ENCODE results near the gene PTPRG.

PTPRG gene

GRCh38 chr3:62229211-62229610, 667.8 kb downstream of the PTPRG start:
- no peak for DNase-seq (ENCODE audit: low spot score)

DNA sequence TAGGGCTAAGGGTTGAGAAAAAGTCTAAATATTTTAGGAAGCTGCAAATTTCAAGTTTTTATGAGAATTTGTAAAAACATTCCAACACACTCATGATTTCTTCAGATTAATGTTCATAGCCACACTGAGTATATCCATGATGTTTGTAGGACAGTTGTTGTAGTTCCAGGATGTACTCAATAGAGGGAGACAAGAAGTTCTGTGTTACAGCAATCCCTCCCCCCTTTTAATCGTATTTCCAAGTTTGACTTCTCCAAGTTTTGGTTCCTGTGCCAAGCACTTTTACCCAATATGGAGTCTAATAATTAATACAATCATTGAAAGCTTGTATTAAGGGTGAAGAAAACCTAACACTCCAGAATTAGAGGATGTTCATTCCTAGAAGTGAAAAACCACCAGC, 668.5 kb downstream of the PTPRG start:
- no peak for DNase-seq (ENCODE audit: low spot score)

- no peak for DNase-seq (ENCODE audit: low spot score)
Observed at GRCh38 chr3:62233065-62233464, 671.7 kb downstream of the PTPRG start.

DNA sequence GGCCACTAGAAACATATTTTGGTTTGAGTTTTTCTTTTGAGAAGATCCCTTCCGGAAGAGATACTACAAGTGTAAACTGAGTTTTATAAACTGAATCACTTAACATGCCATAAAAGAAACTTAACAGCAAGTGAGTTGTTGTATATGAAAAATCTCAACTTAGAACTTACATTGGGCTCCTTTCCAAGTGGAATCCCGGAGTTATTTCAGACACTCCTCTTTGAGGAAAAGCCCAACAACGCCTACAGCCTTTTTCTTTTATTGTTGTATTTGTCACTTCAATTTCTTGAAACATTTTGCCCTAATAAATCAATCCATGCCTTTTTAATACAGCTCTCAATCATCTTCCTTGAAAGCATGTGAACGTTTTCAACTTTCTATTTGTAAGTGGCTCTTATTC, 674.6 kb downstream of the PTPRG start:
- no peak for DNase-seq (ENCODE audit: low spot score)

- DNase-seq (ENCODE audit: low spot score): no peak
Observed at GRCh38 chr3:62237286-62237948, 676.0 kb downstream of the PTPRG start.

- no peak for DNase-seq (ENCODE audit: low spot score)
Observed at GRCh38 chr3:62238003-62238402, 676.6 kb downstream of the PTPRG start.

DNA sequence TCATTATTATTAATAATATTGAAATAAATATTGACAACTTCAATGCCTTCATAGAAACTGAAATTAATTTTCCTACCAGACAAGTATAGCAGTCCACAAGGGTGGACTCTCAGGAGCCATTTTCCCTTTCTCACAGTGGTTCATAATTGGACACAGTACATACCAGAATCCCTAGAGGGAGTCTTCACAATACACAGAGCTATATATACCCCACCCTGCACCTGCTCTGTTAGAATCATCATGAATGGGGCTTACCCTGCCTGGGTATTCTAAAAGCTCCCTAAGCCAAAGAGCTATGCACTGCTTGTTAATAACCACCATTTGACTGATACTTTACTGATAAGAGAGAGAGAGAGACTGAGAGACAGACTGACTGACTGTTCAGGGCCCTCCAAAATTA, 677.1 kb downstream of the PTPRG start:
- no peak for DNase-seq (ENCODE audit: low spot score)

- no peak for DNase-seq (ENCODE audit: low spot score)
Observed at GRCh38 chr3:62241279-62241678, 679.9 kb downstream of the PTPRG start.

DNA sequence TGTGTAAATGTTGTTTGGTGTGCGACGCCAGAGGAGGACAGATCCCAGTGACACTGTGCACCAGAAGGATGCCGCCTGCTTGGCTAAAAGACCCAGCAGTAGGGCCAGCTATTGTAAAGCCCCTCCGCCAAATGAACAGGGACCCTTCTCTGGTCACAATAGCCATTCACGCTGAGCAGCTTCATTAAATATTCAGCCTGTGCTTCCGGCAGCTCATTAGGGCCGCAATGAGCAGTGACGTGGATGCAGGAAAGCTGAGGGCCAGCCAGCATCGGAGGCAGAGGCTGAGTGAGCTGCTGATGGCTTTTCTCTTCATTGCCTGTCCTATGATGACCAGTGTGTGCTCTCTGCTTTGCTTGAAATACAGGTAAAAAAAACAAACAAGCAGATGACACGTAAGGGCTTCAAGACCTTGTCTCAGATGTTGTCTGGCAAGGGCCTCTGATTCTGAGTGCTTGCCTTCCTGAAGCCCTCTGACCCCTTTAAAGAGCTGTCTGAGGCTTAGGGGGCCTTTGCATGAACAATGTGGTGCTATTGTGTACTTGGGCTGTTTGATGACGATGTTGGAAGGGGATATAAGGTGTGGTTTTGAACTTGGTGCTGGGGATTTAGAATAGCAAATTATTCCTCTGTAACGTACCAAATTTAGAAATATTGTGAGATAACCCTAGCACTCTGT, 681.6 kb downstream of the PTPRG start:
- DNase-seq (ENCODE audit: low spot score): no peak

DNA sequence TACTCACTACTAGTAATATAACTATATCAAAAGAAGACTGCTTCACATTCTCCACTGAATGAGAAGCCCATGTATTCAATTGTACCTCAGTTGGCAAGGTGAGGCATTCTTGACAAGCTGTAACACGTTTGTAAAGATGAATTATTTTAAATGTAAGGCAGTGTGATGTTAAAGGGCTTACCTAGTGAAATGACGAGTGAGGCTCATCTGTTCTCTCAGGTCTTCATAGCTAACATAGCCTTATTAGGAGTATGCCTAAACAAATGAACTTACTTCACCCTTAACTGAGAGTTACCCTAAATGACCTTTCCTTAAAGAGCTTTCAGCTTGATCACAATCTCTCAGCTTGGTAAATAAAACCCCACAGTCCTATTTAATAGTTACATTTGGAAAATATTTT, 684.7 kb downstream of the PTPRG start:
- DNase-seq (ENCODE audit: low spot score): no peak

- DNase-seq (ENCODE audit: low spot score): no peak
Observed at GRCh38 chr3:62246985-62247384, 685.6 kb downstream of the PTPRG start.

GRCh38 chr3:62248734-62249483, 687.5 kb downstream of the PTPRG start:
- no peak for DNase-seq (ENCODE audit: low spot score)

- DNase-seq (ENCODE audit: low spot score): no peak
Observed at GRCh38 chr3:62249484-62249776, 688.1 kb downstream of the PTPRG start.

GRCh38 chr3:62249855-62250543, 688.6 kb downstream of the PTPRG start:
- DNase-seq (ENCODE audit: low spot score): no peak

GRCh38 chr3:62252438-62253157, 691.2 kb downstream of the PTPRG start:
- peak; percentile 46 for DNase-seq (ENCODE audit: low spot score)

DNA sequence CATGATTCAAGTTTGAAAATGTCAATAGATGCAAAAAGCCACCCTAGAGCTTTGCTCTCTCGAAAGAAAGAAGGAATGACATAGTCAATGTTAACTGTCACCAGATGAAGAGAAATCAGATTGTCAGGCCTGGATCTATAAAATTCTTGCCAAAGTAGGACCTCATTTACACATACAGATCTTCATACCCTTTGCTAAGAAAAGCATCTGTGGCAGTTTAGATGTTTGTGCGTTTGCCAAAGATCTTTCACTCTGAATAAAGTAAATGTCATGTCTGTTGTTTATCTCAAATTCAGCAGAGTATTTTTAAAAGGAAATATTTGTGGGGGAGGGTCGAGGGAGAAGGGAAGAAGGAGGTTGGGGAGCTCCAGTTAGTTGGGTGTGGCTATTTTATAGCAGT, 692.6 kb downstream of the PTPRG start:
- DNase-seq (ENCODE audit: low spot score): no peak

DNA sequence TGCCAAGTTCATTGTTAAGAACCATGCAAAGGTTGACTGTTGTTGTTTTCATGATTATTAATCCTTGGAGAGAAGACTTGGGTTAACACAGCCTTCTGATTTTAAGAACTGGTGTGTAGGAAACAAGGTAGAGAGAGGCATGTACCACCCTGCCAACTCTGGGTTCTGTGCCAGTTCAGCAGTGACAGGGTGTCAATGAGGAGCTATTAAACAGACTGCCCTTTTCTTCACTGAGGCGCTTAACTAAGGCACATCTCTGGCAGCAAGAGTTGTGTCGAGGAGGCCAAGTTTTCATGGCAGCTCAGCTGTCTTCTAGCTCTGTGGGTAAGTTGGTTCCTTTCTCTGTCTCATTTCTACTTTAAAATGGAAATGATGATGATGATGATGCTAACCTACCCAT, 694.4 kb downstream of the PTPRG start:
- DNase-seq (ENCODE audit: low spot score): no peak

DNA sequence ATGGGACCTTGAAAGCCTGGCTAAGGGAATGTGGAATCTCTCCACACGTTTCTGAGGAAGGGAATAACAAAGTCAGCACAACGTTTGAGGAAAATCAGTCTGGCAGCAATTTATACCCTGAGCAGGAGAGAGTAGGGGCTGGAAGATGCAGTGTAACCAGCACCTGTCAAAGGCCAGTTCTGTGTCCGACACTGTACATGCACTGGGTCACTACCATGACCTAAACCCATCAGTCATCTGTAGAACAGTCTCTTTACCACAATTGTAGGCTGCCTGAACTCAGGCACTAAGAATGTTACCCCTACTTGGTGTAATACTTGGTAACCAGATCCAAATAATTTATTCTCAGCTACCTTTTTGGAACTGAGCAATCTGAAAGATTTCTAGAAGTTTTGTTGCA, 698.6 kb downstream of the PTPRG start:
- DNase-seq (ENCODE audit: low spot score): no peak

DNA sequence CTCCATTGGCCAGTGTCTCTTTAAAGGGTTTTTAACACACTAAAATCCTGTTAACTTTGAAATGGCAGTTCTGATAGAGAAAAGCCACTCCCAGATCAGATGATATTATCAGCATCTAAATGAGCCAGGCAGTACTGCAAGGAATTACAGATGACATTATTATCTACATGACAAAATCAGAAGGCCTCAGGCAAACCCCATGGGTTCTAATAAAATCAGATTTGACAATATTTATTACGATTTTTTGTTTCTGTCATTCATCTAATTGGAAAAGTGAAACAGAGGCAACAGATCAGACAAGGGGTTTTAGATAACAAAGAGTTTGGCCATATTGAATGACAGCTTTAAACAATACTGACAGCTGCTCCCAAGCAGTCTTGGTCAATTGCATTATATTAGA, 699.3 kb downstream of the PTPRG start:
- no peak for DNase-seq (ENCODE audit: low spot score)

- DNase-seq (ENCODE audit: low spot score): no peak
Observed at GRCh38 chr3:62261121-62261520, 699.8 kb downstream of the PTPRG start.

GRCh38 chr3:62261736-62262135, 700.4 kb downstream of the PTPRG start:
- DNase-seq (ENCODE audit: low spot score): no peak

DNA sequence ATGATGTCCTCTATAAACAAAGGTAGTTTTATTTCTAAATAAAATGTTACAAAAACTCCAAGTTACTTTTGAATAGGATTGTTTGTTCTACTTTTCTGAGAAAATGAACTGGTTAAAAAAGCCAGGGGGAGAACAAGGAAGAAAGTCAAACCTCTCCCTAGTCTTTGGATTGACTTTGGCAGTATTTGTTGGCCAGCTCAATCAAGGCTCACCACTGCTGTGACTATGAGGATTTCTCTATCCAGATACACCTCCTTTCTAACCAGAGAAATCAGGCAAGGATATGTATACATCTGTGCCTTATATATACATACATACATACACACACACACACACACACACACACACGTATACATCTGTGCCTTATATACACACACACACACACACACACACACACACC, 704.2 kb downstream of the PTPRG start:
- no peak for DNase-seq (ENCODE audit: low spot score)
